H7 (cell line): ENCODE results near the gene ZNF641. TPM values are rescaled to one million over a fixed set of nuclear protein-coding genes. Genes with fewer than 3 reads are reported as not detected.
A peak's percentile ranks its signal among the peaks of the same experiment; 100 is the strongest.

ENCODE experiments used
- DNase-seq: peaks from one replicate; pipeline ENCODE4 v3.0.0; 2012
- H3K27me3 ChIP-seq: 2 replicates; pipeline ENCODE4 v1.6.0; 2011; ENCODE audit warnings: mild to moderate bottlenecking, low read length; ENCODE audit not compliant: control insufficient read depth, insufficient read depth
- H3K36me3 ChIP-seq: replicated peaks from 2 replicates; pipeline ENCODE4 v1.5.1; 2011; ENCODE audit warnings: low read length; ENCODE audit not compliant: control insufficient read depth, insufficient read depth
- H3K4me3 ChIP-seq: 2 replicates; pipeline ENCODE4 v1.5.1; 2011; ENCODE audit warnings: low read depth, mild to moderate bottlenecking, control low read depth, low read length, moderate library complexity; ENCODE audit not compliant: insufficient read depth
- total RNA-seq: library from RNA; depleted of rRNA; stranded (reverse); fragments of >200 nt; shearing (Covaris generic); gene quantifications from 2 replicates; pipeline ENCODE4 v1.2.3, GENCODE V29; 2014; rRNA removed

Gene ZNF641
- total RNA-seq, 1 experiment from 2014 or later: 3.4 TPM

DNA sequence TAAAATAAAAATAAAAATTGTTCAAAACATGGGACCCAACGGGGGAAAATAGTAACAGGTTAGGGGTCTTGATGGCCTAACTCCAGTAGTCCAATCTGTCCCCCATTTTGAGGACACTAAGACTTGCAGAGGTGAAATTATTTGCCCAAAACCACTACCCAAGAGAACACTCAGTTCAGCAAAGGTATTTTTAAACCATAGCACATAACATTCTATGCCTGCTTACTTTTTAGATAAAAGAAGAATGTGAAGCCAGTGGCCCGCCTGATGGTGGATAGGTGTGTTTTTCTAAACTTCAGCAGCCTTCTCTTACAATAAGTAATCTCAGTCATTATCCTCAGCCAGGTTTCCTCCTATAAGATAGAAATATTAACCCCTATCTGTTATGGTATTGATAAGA is 45.5 kb downstream of the ZNF641 start:
- H3K27me3 ChIP-seq: no peaks in the 10 kb centered on the region; the same call in 1 of the 2 replicates
- DNase-seq: no peak
- no peaks in the 10 kb centered on the region for H3K36me3 ChIP-seq
- no peak overlapping the region for H3K4me3 ChIP-seq

- Histone ChIP-seq H3K27me3 (peaks cover 1% of the 10 kb centered on the region; the same call in 1 of the 2 replicates), H3K36me3 (no peaks in the 10 kb centered on the region), H3K4me3 (no peak overlapping the region)
- DNase-seq: no peak
Observed at GRCh38 chr12:48302161-48302911, 48.4 kb downstream of the ZNF641 start.

DNA sequence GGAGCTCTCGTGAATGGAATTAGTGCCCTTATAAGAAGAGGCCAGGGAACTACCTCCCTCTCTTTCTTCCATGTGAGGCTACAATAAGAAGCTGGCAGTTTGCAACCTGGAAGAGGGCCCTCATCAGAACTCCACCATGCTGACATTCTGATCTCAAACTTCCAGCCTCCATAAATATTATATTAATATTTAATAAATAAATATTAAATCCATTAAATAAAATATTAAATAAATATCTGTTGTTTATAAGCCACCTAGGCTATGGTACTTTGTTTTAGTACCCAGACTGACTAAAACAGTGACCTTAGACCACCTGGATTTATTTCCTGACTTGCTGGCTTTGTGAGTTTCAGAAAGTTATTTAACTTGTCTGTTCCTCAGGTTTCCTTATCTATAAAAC is 49.9 kb downstream of the ZNF641 start:
- Histone ChIP-seq H3K36me3 (no peaks in the 10 kb centered on the region), H3K27me3 (peaks cover 6% of the 10 kb centered on the region; the same call in 1 of the 2 replicates), H3K4me3 (no peak overlapping the region)
- DNase-seq: no peak

DNA sequence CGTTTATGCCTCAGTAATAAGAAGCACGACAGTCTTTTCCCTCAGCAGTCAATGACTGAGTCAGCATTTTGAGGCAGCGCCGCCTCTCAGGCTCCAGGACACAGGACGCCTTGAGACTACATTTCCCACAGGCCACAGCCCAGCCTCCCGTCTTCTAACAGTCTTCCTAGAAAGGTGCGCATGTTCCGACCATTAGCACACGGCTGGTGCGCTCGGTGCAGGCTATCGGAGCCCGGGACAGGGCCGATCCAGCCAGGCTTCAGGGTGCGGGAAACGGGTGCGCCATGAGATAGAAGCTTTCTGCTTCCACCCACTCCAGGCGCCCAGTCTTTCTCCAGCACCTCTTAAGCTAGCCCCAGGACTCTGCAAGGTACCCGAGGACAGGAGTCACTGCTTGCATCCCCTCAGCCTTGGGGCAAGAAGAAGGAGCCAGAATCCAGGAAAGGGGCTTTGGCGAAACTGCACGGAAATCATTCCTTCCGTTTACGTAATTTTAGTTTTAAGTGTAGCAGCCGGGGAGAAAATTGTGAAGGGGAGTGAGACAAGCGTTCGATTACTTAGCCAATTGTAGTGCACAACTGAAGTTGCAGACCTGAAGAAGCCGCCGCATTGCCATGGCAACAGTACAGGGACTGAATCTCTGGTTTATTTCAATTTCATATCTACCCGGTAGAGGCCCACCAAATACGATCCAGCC is 54.0 kb downstream of the ZNF641 start:
- DNase-seq: peak; percentile 75
- no peaks in the 10 kb centered on the region for H3K36me3 ChIP-seq
- peaks cover 8% of the 10 kb centered on the region; the same call in 1 of the 2 replicates for H3K27me3 ChIP-seq
- peak overlapping the region; percentile 54 for H3K4me3 ChIP-seq

- no peak for DNase-seq
- Histone ChIP-seq H3K27me3 (peaks cover 4% of the 10 kb centered on the region; the same call in 1 of the 2 replicates), H3K36me3 (no peaks in the 10 kb centered on the region), H3K4me3 (no peak overlapping the region)
Observed at GRCh38 chr12:48292040-48292439, 58.7 kb downstream of the ZNF641 start.

DNA sequence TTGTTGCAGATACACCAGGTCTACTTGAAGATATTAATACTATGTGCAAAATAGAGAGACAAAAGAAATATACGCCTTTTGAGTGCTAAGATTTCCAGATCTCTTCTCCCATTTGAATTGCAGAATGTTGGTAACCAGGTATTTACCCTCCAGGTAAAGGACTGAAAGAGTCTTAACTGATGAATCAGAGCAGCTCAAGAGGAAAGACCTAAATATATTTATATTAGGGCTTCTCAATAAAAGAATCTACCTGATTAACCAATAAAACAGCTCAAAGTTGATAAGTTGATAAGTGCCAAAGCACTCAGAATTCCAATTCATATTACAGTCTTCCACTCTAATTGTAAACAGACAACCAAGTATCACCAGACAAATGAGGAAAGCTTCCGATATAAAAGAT is 59.2 kb downstream of the ZNF641 start:
- no peak overlapping the region for H3K4me3 ChIP-seq
- H3K36me3 ChIP-seq: no peaks in the 10 kb centered on the region
- no peak for DNase-seq
- H3K27me3 ChIP-seq: peaks cover 2% of the 10 kb centered on the region; the same call in 1 of the 2 replicates

- DNase-seq: no peak
- Histone ChIP-seq H3K27me3 (peaks cover 14% of the 10 kb centered on the region), H3K4me3 (no peak overlapping the region), H3K36me3 (no peaks in the 10 kb centered on the region)
Observed at GRCh38 chr12:48288387-48289268, 62.1 kb downstream of the ZNF641 start.

Other genes starting within 250 kb of the ZNF641 start
- gene SENP1, start 244.8 kb downstream of the ZNF641 start, total RNA-seq: 26.7 and 27.0 TPM in 2 replicates
- gene PFKM, start 231.6 kb downstream of the ZNF641 start, total RNA-seq: 61.5 and 70.2 TPM in 2 replicates
- gene ASB8, start 193.4 kb downstream of the ZNF641 start, total RNA-seq: 7.5 and 8.5 TPM in 2 replicates
- gene CCDC184, start 167.3 kb downstream of the ZNF641 start, total RNA-seq: 0.07 and 0.17 TPM in 2 replicates
- gene OR10AD1, start 147.6 kb downstream of the ZNF641 start, total RNA-seq: not detected in 2 replicates
- gene ANP32D, start 121.6 kb upstream of the ZNF641 start, total RNA-seq: not detected in 2 replicates
- not detected in 2 replicates for gene C12orf54, start 131.6 kb upstream of the ZNF641 start, total RNA-seq
- gene OR8S1, start 174.7 kb upstream of the ZNF641 start, total RNA-seq: not detected in 2 replicates
- gene LALBA, start 219.1 kb upstream of the ZNF641 start, total RNA-seq: not detected in 2 replicates